HepG2 (cell line): Measurements from ENCODE around the gene TPTE2. TPM values are rescaled to one million over a fixed set of nuclear protein-coding genes. Genes with fewer than 3 reads are reported as not detected.

ENCODE experiments used
- ATAC-seq: fragments of 200-7000 bp; cut with Tn5 transposase; 3 replicates; pipeline ENCODE4 v1.9.1; 2020; ENCODE audit warnings: mild to moderate bottlenecking, moderate library complexity
- BruUV-seq: library from RNA; stranded (reverse); fragments of 400-500 nt; replicated peaks from 2 replicates; lab custom pipeline; 2021; lab: Mats Ljungman, UMichigan
- CTCF ChIA-PET: fragments of 300-600 bp; formaldehyde crosslinking; extraction: SDS; loops from one replicate; lab custom pipeline; 2021; ENCODE audit warnings: low total read pairs, inconsistent platforms, low intra/inter-chr PET ratio; lab: Yijun Ruan, JAX
- POLR2A ChIA-PET: fragments of 350-600 bp; sonication (Branson Sonifier 250); formaldehyde crosslinking; loops from one replicate; lab custom pipeline; 2020; ENCODE audit warnings: antibody characterized with exemption, inconsistent platforms; lab: Yijun Ruan, JAX
- DNase-seq: peaks from one replicate; pipeline ENCODE4 v3.0.0-alpha.2; 2015; ENCODE audit warnings: low spot score
- FAIRE-seq: peaks from 3 replicates; lab custom pipeline; 2011; peaks lifted over from hg19 to GRCh38; lab: Jason Lieb, UNC
- H2AFZ ChIP-seq: one replicate; pipeline ENCODE4 v1.6.1; 2011; ENCODE audit warnings: low read length, inconsistent platforms
- H3K27ac ChIP-seq: fragments of 300-600 bp; 3 replicates; pipeline ENCODE4 v1.8.0; 2011; ENCODE audit warnings: mixed run types, mild to moderate bottlenecking, mixed read lengths, low read length, inconsistent platforms; ENCODE audit not compliant: insufficient read depth; ENCODE audit errors: extremely low read length
- H3K27me3 ChIP-seq, 2 experiments: fragments of 200-600 bp in 1 of 2; 2 replicates in 1 of 2; 3 replicates in 1 of 2; pipeline versions ENCODE4 v1.6.0 to v1.8.0; 2011; ENCODE audit warnings: low read length in 2 of 2, mild to moderate bottlenecking in 2 of 2, moderate library complexity in 2 of 2, inconsistent platforms in 1 of 2; ENCODE audit not compliant: insufficient read depth in 2 of 2, control insufficient read depth in 1 of 2
- H3K36me3 ChIP-seq, 2 experiments: fragments of 200-600 bp in 1 of 2; replicated peaks in 1 of 2; 2 replicates in 1 of 2; 3 replicates in 1 of 2; pipeline versions ENCODE4 v1.5.1 to v1.8.0; 2011; ENCODE audit warnings: low read length in 2 of 2, inconsistent platforms in 1 of 2; ENCODE audit not compliant: insufficient read depth in 2 of 2, control insufficient read depth in 1 of 2
- H3K4me1 ChIP-seq: 2 replicates; pipeline ENCODE4 v1.5.1; 2012; ENCODE audit warnings: low read length, inconsistent platforms; ENCODE audit not compliant: insufficient read depth
- H3K4me2 ChIP-seq: 2 replicates; pipeline ENCODE4 v1.6.0; 2011; ENCODE audit warnings: low read depth, low read length, inconsistent platforms
- H3K4me3 ChIP-seq, 3 experiments: fragments of 200-600 bp in 1 of 3; sonication (generic), shearing (Covaris generic) in 1 of 3; replicated peaks in 1 of 3; 2 replicates each; pipeline ENCODE4 v1.5.1; 2011 to 2016; ENCODE audit warnings: low read length in 3 of 3, inconsistent platforms in 2 of 3, low read depth in 2 of 3, mild to moderate bottlenecking in 2 of 3, control low read depth in 1 of 3, mixed read lengths in 1 of 3; ENCODE audit not compliant: insufficient read depth in 1 of 3
- H3K79me2 ChIP-seq: one replicate; pipeline ENCODE4 v1.6.1; 2011; ENCODE audit warnings: low read length, inconsistent platforms; ENCODE audit not compliant: insufficient read depth
- H3K9ac ChIP-seq: 2 replicates; pipeline ENCODE4 v1.6.0; 2011; ENCODE audit warnings: mild to moderate bottlenecking, low read depth, low read length, inconsistent platforms; ENCODE audit not compliant: insufficient read depth
- H3K9me3 ChIP-seq: 2 replicates; pipeline ENCODE4 v1.5.1; 2012; ENCODE audit warnings: mild to moderate bottlenecking, low read length
- H4K20me1 ChIP-seq: 2 replicates; pipeline ENCODE4 v1.6.0; 2011; ENCODE audit warnings: inconsistent platforms, mild to moderate bottlenecking, low read length, moderate library complexity; ENCODE audit not compliant: insufficient read depth
- DNMT1 ChIP-seq: sonication (generic); formaldehyde crosslinking; IDR thresholded peaks from 2 replicates; pipeline ENCODE4 v1.5.1; 2020; ENCODE audit warnings: mild to moderate bottlenecking, missing genetic modification reagents
- GLI4 ChIP-seq: sonication (generic); formaldehyde crosslinking; IDR thresholded peaks from 2 replicates; pipeline ENCODE4 v1.5.1; 2020; ENCODE audit warnings: missing genetic modification reagents, mild to moderate bottlenecking, moderate library complexity, borderline replicate concordance
- HES4 ChIP-seq: sonication (generic); formaldehyde crosslinking; IDR thresholded peaks from 2 replicates; pipeline ENCODE4 v1.9.0; 2021; ENCODE audit warnings: mild to moderate bottlenecking, missing genetic modification reagents, borderline replicate concordance
- HMG20B ChIP-seq: conservative IDR thresholded peaks from 2 replicates; pipeline ENCODE4 v1.6.1; 2016; ENCODE audit warnings: missing genetic modification reagents, missing compliant biosample characterization
- JUN ChIP-seq: sonication (generic); formaldehyde crosslinking; IDR thresholded peaks from 2 replicates; pipeline ENCODE4 v1.4.0; 2020; ENCODE audit warnings: mild to moderate bottlenecking, missing genetic modification reagents
- MBNL3 ChIP-seq: fragments of 250-450 bp; sonication (Bioruptor Pico); conservative IDR thresholded peaks from 2 replicates; pipeline ENCODE4 v1.8.0; 2022; ENCODE audit warnings: mild to moderate bottlenecking, inconsistent platforms
- SATB2 ChIP-seq: sonication (generic); formaldehyde crosslinking; IDR thresholded peaks from 2 replicates; pipeline ENCODE4 v1.5.0; 2020; ENCODE audit warnings: missing genetic modification reagents
- SNAPC2 ChIP-seq: sonication (generic); formaldehyde crosslinking; IDR thresholded peaks from 2 replicates; pipeline ENCODE4 v1.8.1; 2022; ENCODE audit warnings: mild to moderate bottlenecking, missing genetic modification reagents
- TAF1 ChIP-seq: sonication (generic); formaldehyde crosslinking; IDR thresholded peaks from 2 replicates; pipeline ENCODE4 v1.4.0; 2020; ENCODE audit warnings: missing genetic modification reagents
- XRCC5 ChIP-seq: fragments of 200-400 bp; formaldehyde crosslinking; optimal IDR thresholded peaks from 2 replicates; pipeline ENCODE3; 2017; ENCODE audit warnings: mild to moderate bottlenecking, low read length
- ZFYVE20 ChIP-seq: sonication (generic); formaldehyde crosslinking; IDR thresholded peaks from 2 replicates; pipeline ENCODE4 v1.8.0; 2023; ENCODE audit warnings: low read depth, mild to moderate bottlenecking, moderate library complexity, missing genetic modification reagents, borderline replicate concordance
- ZNF235 ChIP-seq: sonication (generic); formaldehyde crosslinking; IDR thresholded peaks from 2 replicates; pipeline ENCODE4 v1.8.1; 2023; ENCODE audit warnings: mild to moderate bottlenecking, missing genetic modification reagents, borderline replicate concordance
- ZNF496 ChIP-seq: sonication (generic); formaldehyde crosslinking; IDR thresholded peaks from 2 replicates; pipeline ENCODE4 v1.8.1; 2023; ENCODE audit warnings: mild to moderate bottlenecking, moderate library complexity, missing genetic modification reagents; ENCODE audit not compliant: insufficient replicate concordance
- ZNF644 ChIP-seq: IDR thresholded peaks from 2 replicates; pipeline ENCODE4 v1.6.1; 2016; ENCODE audit warnings: low read depth
- ZNF792 ChIP-seq: IDR thresholded peaks from 2 replicates; pipeline ENCODE4 v1.6.1; 2016
- WGBS: methylation state at CpG from one replicate; pipeline ENCODE4 v1.1.6; 2017; ENCODE audit warnings: low lambda C conversion rate; 5-methylcytosine and 5-hydroxymethylcytosine counted together
- in situ Hi-C: cut with HindIII; loops from 2 replicates; pipeline ENCODE4 v1.10.0; 2017; ENCODE audit warnings: low pct_unique_long_range_greater_than_20kb; ENCODE audit not compliant: extremely low pct_ligation_motif_present
- intact Hi-C: fragments of 100-400 bp; cut with micrococcal nuclease; formaldehyde crosslinking; loops from one replicate; pipeline ENCODE4 v1.10.0; 2022; ENCODE audit not compliant: unreplicated experiment
- polyA plus RNA-seq, 8 experiments: library from polyadenylated mRNA; depleted of rRNA in 3 of 8; stranded (reverse) in 7 of 8; unstranded in 1 of 8; fragments of >200 nt; fragmentation: Illumina TruSeq in 4 of 8; extraction: Trizol in 4 of 8; gene quantifications; 2 replicates each; pipeline versions ENCODE4 v1.2.1 to v1.2.3, GENCODE V29; 2011 to 2016; ENCODE audit warnings: low read depth in 4 of 8, missing spikeins in 1 of 8, mixed read lengths in 1 of 8; ENCODE audit not compliant: insufficient read depth in 1 of 8
- total RNA-seq, 5 experiments: library from RNA; depleted of rRNA; stranded (reverse); fragments of >200 nt; fragmentation: Illumina TruSeq; extraction: Trizol; gene quantifications; 2 replicates each; pipeline ENCODE4 v1.2.3, GENCODE V29; 2016; ENCODE audit warnings: low read depth in 1 of 5
- TF ChIP-seq, protein P1 (sequence below): sonication (generic); formaldehyde crosslinking; IDR thresholded peaks from 2 replicates; pipeline ENCODE4 v1.4.0; 2020; ENCODE audit warnings: mild to moderate bottlenecking, missing genetic modification reagents, borderline replicate concordance
- TF ChIP-seq, protein P2 (sequence below): sonication (generic); formaldehyde crosslinking; conservative IDR thresholded peaks from 2 replicates; pipeline ENCODE4 v1.5.0; 2020; ENCODE audit warnings: missing genetic modification reagents

Gene TPTE2
- total and polyA plus RNA-seq, 2 of the 13 experiments (the other 11 are each of a cell fraction or from before 2014, with no cell fraction given), result 0.07 TPM; not detected in 1

GRCh38 chr13:19601749-19602725 is 40.7 kb upstream of the TPTE2 start:
- Histone ChIP-seq H3K27ac (peak overlapping the region; percentile 83), H4K20me1 (no peaks in the 10 kb centered on the region), H3K9me3 (peaks cover 14% of the 10 kb centered on the region), H3K9ac (peak overlapping the region; percentile 84), H3K4me3 (peak overlapping the region; percentile 68 to 77 (median 77)), H3K4me1 (peaks cover 65% of the 10 kb centered on the region), H2AFZ (peak overlapping the region; percentile 59), H3K4me2 (peak overlapping the region; percentile 92), H3K36me3 (peaks cover 14 to 27% of the 10 kb centered on the region in 2 experiments), H3K27me3 (no peaks in the 10 kb centered on the region), H3K79me2 (peaks cover 52% of the 10 kb centered on the region)
- in situ Hi-C loops, result no loop called here
- no TSS peak for BruUV-seq
- 0% methylated on average over 12 of the region's 108 CpGs for WGBS
- intact Hi-C loops, result loop anchor here (1.0 kb wide), 1 partner anchor 31 kb away; the partner anchor contains the start of gene MPHOSPH8
- FAIRE-seq (no peak), ATAC-seq (peak; percentile 94), DNase-seq (peak; percentile 58)
- ChIA-PET CTCF (interaction anchor here (1.8 to 2.3 kb wide), 2 partner anchors 15 to 17 kb away, joined by 7 to 14 read pairs; no protein-coding TSS in a partner anchor), POLR2A (interaction anchor here (1.2 to 2.9 kb wide), 4 partner anchors 8 to 32 kb away, joined by 3 to 14 read pairs (median 6); partner anchors contain the start of gene MPHOSPH8)
- TF ChIP-seq, protein P1, sequence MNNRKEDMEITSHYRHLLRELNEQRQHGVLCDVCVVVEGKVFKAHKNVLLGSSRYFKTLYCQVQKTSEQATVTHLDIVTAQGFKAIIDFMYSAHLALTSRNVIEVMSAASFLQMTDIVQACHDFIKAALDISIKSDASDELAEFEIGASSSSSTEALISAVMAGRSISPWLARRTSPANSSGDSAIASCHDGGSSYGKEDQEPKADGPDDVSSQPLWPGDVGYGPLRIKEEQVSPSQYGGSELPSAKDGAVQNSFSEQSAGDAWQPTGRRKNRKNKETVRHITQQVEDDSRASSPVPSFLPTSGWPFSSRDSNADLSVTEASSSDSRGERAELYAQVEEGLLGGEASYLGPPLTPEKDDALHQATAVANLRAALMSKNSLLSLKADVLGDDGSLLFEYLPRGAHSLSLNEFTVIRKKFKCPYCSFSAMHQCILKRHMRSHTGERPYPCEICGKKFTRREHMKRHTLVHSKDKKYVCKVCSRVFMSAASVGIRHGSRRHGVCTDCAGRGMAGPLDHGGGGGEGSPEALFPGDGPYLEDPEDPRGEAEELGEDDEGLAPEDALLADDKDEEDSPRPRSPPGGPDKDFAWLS, result no peak
- 0 out of 2 replicates have a peak, but pooled peaks have one; percentile 77 for TF ChIP-seq HES4 (CRISPR knock-in tag)
- no peak for TF ChIP-seq ZNF644 (CRISPR knock-in tag)
- no peak; the same call in 1 of the 2 replicates for TF ChIP-seq SATB2 (CRISPR knock-in tag)
- peak; percentile 59; the same call in 1 of the 2 replicates for TF ChIP-seq ZNF792 (CRISPR knock-in tag)
- TF ChIP-seq ZNF496, result no peak
- peak; percentile 62 for TF ChIP-seq TAF1 (CRISPR knock-in tag)
- 0 out of 2 replicates have a peak, but pooled peaks have one; percentile 52 for TF ChIP-seq GLI4 (CRISPR knock-in tag)
- TF ChIP-seq DNMT1 (CRISPR knock-in tag), result no peak
- TF ChIP-seq SNAPC2 (CRISPR knock-in tag), result no peak
- TF ChIP-seq, protein P2, sequence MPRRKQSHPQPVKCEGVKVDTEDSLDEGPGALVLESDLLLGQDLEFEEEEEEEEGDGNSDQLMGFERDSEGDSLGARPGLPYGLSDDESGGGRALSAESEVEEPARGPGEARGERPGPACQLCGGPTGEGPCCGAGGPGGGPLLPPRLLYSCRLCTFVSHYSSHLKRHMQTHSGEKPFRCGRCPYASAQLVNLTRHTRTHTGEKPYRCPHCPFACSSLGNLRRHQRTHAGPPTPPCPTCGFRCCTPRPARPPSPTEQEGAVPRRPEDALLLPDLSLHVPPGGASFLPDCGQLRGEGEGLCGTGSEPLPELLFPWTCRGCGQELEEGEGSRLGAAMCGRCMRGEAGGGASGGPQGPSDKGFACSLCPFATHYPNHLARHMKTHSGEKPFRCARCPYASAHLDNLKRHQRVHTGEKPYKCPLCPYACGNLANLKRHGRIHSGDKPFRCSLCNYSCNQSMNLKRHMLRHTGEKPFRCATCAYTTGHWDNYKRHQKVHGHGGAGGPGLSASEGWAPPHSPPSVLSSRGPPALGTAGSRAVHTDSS (CRISPR knock-in tag), result no peak
- TF ChIP-seq ZNF235 (CRISPR knock-in tag), result peak; percentile 43; the same call in 1 of the 2 replicates
- no peak for TF ChIP-seq ZFYVE20
- TF ChIP-seq HMG20B, result no peak
- TF ChIP-seq JUN, result peak; percentile 39; the same call in 1 of the 2 replicates
- TF ChIP-seq MBNL3 (CRISPR knock-in tag), result no peak
- peak; percentile 54 for TF ChIP-seq XRCC5
